PC-9 (cell line): ENCODE data around the gene MRC2.

Experiments used
- CTCF ChIP-seq: fragments of 200-600 bp; sonication (generic); conservative IDR thresholded peaks from 2 replicates; pipeline ENCODE4 v1.6.1; 2017; ENCODE audit warnings: mixed run types, antibody characterized with exemption, mild to moderate bottlenecking, moderate library complexity
- EZH2 ChIP-seq: fragments of 200-600 bp; sonication (generic); IDR thresholded peaks from 2 replicates; pipeline ENCODE4 v1.8.0; 2017; ENCODE audit warnings: antibody characterized with exemption, low read depth

GRCh38 chr17:62678214-62678919 lies 50.9 kb downstream of the MRC2 start:
- TF ChIP-seq CTCF (no peak), EZH2 (no peak)
